H1 (cell line): ENCODE data around the gene TMEM273. TPM values are rescaled to one million over a fixed set of nuclear protein-coding genes. Genes with fewer than 3 reads are reported as not detected.
A peak's percentile ranks its signal among the peaks of the same experiment; 100 is the strongest.

Experiments used
- CTCF ChIA-PET: fragments of 300-600 bp; sonication (Branson Sonifier 250); formaldehyde crosslinking; loops from one replicate; lab custom pipeline; 2021; ENCODE audit not compliant: partially characterized antibody; lab: Charles Lee
- POLR2A ChIA-PET: fragments of 300-600 bp; sonication (Branson Sonifier 250); formaldehyde crosslinking; loops from one replicate; lab custom pipeline; 2021; ENCODE audit warnings: inconsistent platforms; ENCODE audit not compliant: partially characterized antibody; lab: Charles Lee
- DNase-seq, 2 experiments: peaks; one replicate each; pipeline versions ENCODE4 v3.0.0 to v3.0.0-alpha.2; 2010 to 2022; ENCODE audit warnings: low spot score in 2 of 2, low read depth in 1 of 2, mixed read lengths in 1 of 2
- FAIRE-seq: peaks from 2 replicates; lab custom pipeline; 2011; peaks lifted over from hg19 to GRCh38; lab: Jason Lieb, UNC
- H2AFZ ChIP-seq: 2 replicates; pipeline ENCODE4 v1.8.1; 2012; ENCODE audit warnings: low read length, inconsistent platforms
- H2AK5ac ChIP-seq: 2 replicates; pipeline ENCODE4 v1.6.1; 2013; ENCODE audit warnings: low read depth, low read length
- H2BK120ac ChIP-seq: replicated peaks from 2 replicates; pipeline ENCODE3; 2013; ENCODE audit warnings: low read depth, low read length, inconsistent platforms
- H2BK12ac ChIP-seq: 2 replicates; pipeline ENCODE4 v1.6.1; 2013; ENCODE audit warnings: low read depth, low read length
- H2BK15ac ChIP-seq: 2 replicates; pipeline ENCODE4 v1.6.1; 2013; ENCODE audit warnings: low read length
- H2BK20ac ChIP-seq: 2 replicates; pipeline ENCODE4 v1.6.1; 2013; ENCODE audit warnings: low read length
- H2BK5ac ChIP-seq: 2 replicates; pipeline ENCODE4 v1.6.1; 2013; ENCODE audit warnings: low read depth, low read length
- H3K14ac ChIP-seq: 2 replicates; pipeline ENCODE4 v1.6.1; 2013; ENCODE audit warnings: inconsistent platforms; ENCODE audit not compliant: insufficient read length
- H3K18ac ChIP-seq: 2 replicates; pipeline ENCODE4 v1.6.1; 2013; ENCODE audit warnings: low read length; ENCODE audit errors: extremely low read depth
- H3K23ac ChIP-seq: 2 replicates; pipeline ENCODE4 v1.6.1; 2013; ENCODE audit warnings: inconsistent platforms; ENCODE audit not compliant: insufficient read length
- H3K23me2 ChIP-seq: 2 replicates; pipeline ENCODE4 v1.6.1; 2013; ENCODE audit warnings: low read depth, low read length
- H3K27ac ChIP-seq: 2 replicates; pipeline ENCODE4 v1.6.1; 2011; ENCODE audit warnings: low read depth, low read length, inconsistent platforms
- H3K27me3 ChIP-seq, 4 experiments: replicated peaks in 1 of 4; 1 replicate in 1 of 4; 2 replicates in 3 of 4; pipeline versions ENCODE4 v1.6.1 to v1.8.1; 2011 to 2013; ENCODE audit warnings: low read length in 3 of 4, mild to moderate bottlenecking in 3 of 4, inconsistent platforms in 2 of 4, mixed read lengths in 2 of 4, moderate library complexity in 1 of 4; ENCODE audit not compliant: control insufficient read depth in 3 of 4, insufficient read depth in 3 of 4; ENCODE audit errors: extremely low read depth in 1 of 4
- H3K36me3 ChIP-seq, 4 experiments: 2 replicates each; pipeline versions ENCODE4 v1.6.1 to v1.8.1; 2011 to 2013; ENCODE audit warnings: mild to moderate bottlenecking in 4 of 4, low read length in 3 of 4, moderate library complexity in 2 of 4, control low read depth in 1 of 4, inconsistent platforms in 1 of 4; ENCODE audit not compliant: insufficient read depth in 4 of 4, control insufficient read depth in 2 of 4
- H3K4ac ChIP-seq: replicated peaks from 2 replicates; pipeline ENCODE3; 2013; ENCODE audit warnings: low read length, low read depth, mixed read lengths, inconsistent platforms; ENCODE audit not compliant: insufficient read length
- H3K4me1 ChIP-seq, 4 experiments: replicated peaks in 1 of 4; 1 replicate in 1 of 4; 2 replicates in 3 of 4; pipeline versions ENCODE4 v1.6.1 to v1.8.1; 2011 to 2013; ENCODE audit warnings: low read length in 3 of 4, inconsistent platforms in 2 of 4, mixed read lengths in 1 of 4; ENCODE audit not compliant: insufficient read depth in 4 of 4, control insufficient read depth in 3 of 4
- H3K4me2 ChIP-seq, 2 experiments: 2 replicates each; pipeline versions ENCODE4 v1.6.1 to v1.8.1; 2011 to 2013; ENCODE audit warnings: low read depth in 2 of 2, low read length in 2 of 2, control low read depth in 1 of 2, inconsistent platforms in 1 of 2, mild to moderate bottlenecking in 1 of 2; ENCODE audit not compliant: insufficient read depth in 1 of 2
- H3K4me3 ChIP-seq, 4 experiments: fragments of 200-600, 300-600 bp in 1 of 4; sonication (generic), shearing (Covaris generic), sonication (Bioruptor Twin) in 1 of 4; 2 replicates each; pipeline versions ENCODE4 v1.5.1 to v1.8.1; 2011 to 2016; ENCODE audit warnings: low read length in 4 of 4, low read depth in 3 of 4, control low read depth in 2 of 4, inconsistent platforms in 2 of 4, mild to moderate bottlenecking in 2 of 4, mixed read lengths in 1 of 4, moderate library complexity in 1 of 4; ENCODE audit not compliant: insufficient read depth in 2 of 4; ENCODE audit errors: extremely low read depth in 1 of 4
- H3K56ac ChIP-seq: replicated peaks from 2 replicates; pipeline ENCODE3; 2013; ENCODE audit warnings: low read depth, mild to moderate bottlenecking, mixed read lengths, low read length, inconsistent platforms; ENCODE audit not compliant: insufficient read length
- H3K79me1 ChIP-seq: 2 replicates; pipeline ENCODE4 v1.6.1; 2013; ENCODE audit warnings: low read depth, low read length, control low read depth
- H3K79me2 ChIP-seq, 2 experiments: 2 replicates each; pipeline versions ENCODE4 v1.6.1 to v1.8.1; 2012 to 2013; ENCODE audit warnings: low read length in 2 of 2, mild to moderate bottlenecking in 2 of 2, inconsistent platforms in 1 of 2; ENCODE audit not compliant: insufficient read depth in 2 of 2, control insufficient read depth in 1 of 2
- H3K9ac ChIP-seq, 4 experiments: replicated peaks in 1 of 4; 1 replicate in 1 of 4; 2 replicates in 3 of 4; pipeline versions ENCODE4 v1.6.1 to v1.8.1; 2011 to 2013; ENCODE audit warnings: low read depth in 3 of 4, low read length in 3 of 4, control low read depth in 2 of 4, mild to moderate bottlenecking in 2 of 4, moderate library complexity in 2 of 4, inconsistent platforms in 1 of 4; ENCODE audit errors: extremely low read depth in 1 of 4
- H3K9me3 ChIP-seq, 2 experiments: 2 replicates each; pipeline versions ENCODE4 v1.6.1 to v1.8.1; 2012 to 2013; ENCODE audit warnings: mild to moderate bottlenecking in 2 of 2, moderate library complexity in 2 of 2, control low read depth in 1 of 2, inconsistent platforms in 1 of 2, low read depth in 1 of 2, low read length in 1 of 2, mixed read lengths in 1 of 2; ENCODE audit not compliant: insufficient read depth in 2 of 2
- H4K20me1 ChIP-seq, 2 experiments: replicated peaks in 1 of 2; 2 replicates each; pipeline versions ENCODE3 to v1.8.1; 2011 to 2013; ENCODE audit warnings: inconsistent platforms in 2 of 2, low read length in 2 of 2, mild to moderate bottlenecking in 1 of 2; ENCODE audit not compliant: insufficient read depth in 2 of 2, control insufficient read depth in 1 of 2
- H4K5ac ChIP-seq: 2 replicates; pipeline ENCODE4 v1.6.1; 2013; ENCODE audit warnings: low read length, low read depth, mixed read lengths, inconsistent platforms; ENCODE audit not compliant: insufficient read length
- H4K8ac ChIP-seq: 2 replicates; pipeline ENCODE4 v1.8.0; 2013; ENCODE audit warnings: mild to moderate bottlenecking, moderate library complexity, low read length, inconsistent platforms; ENCODE audit not compliant: insufficient read depth; ENCODE audit errors: extremely low read depth
- H4K91ac ChIP-seq: replicated peaks from 2 replicates; pipeline ENCODE3; 2013; ENCODE audit warnings: low read length, mixed read lengths, inconsistent platforms; ENCODE audit not compliant: insufficient read length
- CTCF ChIP-seq, 3 experiments: IDR thresholded peaks; 1 replicate in 2 of 3; 2 replicates in 1 of 3; pipeline versions ENCODE4 v1.5.1 to v1.6.1; 2011; ENCODE audit warnings: low read length in 3 of 3, mild to moderate bottlenecking in 3 of 3, inconsistent platforms in 2 of 3, low read depth in 1 of 3, moderate library complexity in 1 of 3; ENCODE audit not compliant: insufficient read depth in 1 of 3; ENCODE audit errors: control extremely low read depth in 1 of 3
- HDAC6 ChIP-seq: IDR thresholded peaks from one replicate; pipeline ENCODE4 v1.7.1; 2012; ENCODE audit warnings: low read depth, mild to moderate bottlenecking, inconsistent platforms, low read length, moderate library complexity
- POLR2A ChIP-seq, 2 experiments: IDR thresholded peaks; 1 replicate in 1 of 2; 2 replicates in 1 of 2; pipeline ENCODE4 v1.6.1; 2011; ENCODE audit warnings: low read depth in 2 of 2, low read length in 2 of 2, mild to moderate bottlenecking in 2 of 2; ENCODE audit errors: control extremely low read depth in 1 of 2
- SP4 ChIP-seq: IDR thresholded peaks from 2 replicates; pipeline ENCODE4 v1.6.1; 2012; ENCODE audit warnings: low read length, inconsistent platforms
- WGBS, 2 experiments: shearing (Covaris generic) in 1 of 2; methylation state at CpG; one replicate each; pipeline versions ENCODE4 v1.1.6 to v1.1.7; 2013 to 2015; ENCODE audit warnings: low lambda C conversion rate in 2 of 2, mixed read lengths in 2 of 2, inconsistent platforms in 1 of 2, low coverage in 1 of 2, missing lambda C conversion rate in 1 of 2; ENCODE audit not compliant: insufficient replicate concordance in 2 of 2, insufficient coverage in 1 of 2, insufficient read length in 1 of 2; ENCODE audit errors: extremely low coverage in 1 of 2, missing lambda C conversion rate in 1 of 2; 5-methylcytosine and 5-hydroxymethylcytosine counted together
- polyA plus RNA-seq, 7 experiments: library from polyadenylated mRNA; depleted of rRNA in 3 of 7; stranded (reverse) in 5 of 7; unstranded in 2 of 7; fragments of >200 nt in 5 of 7; fragments of 200-250 nt in 2 of 7; gene quantifications; 1 replicate in 5 of 7; 2 replicates in 1 of 7; 4 replicates in 1 of 7; pipeline versions ENCODE4 v1.2.1 to v1.2.3, GENCODE V29; 2011 to 2013; ENCODE audit warnings: missing spikeins in 2 of 7, mixed read lengths in 2 of 7
- total RNA-seq: library from RNA; stranded (reverse); fragmentation: NEBNext Ultra II Directional; extraction: Animal tissue kit (Norgen Biotek cat#: 25700); gene quantifications from 2 replicates; pipeline ENCODE4 v1.2.1, GENCODE V29; 2021

The TMEM273 gene
- total and polyA plus RNA-seq, 2 of the 8 experiments (the other 6 are each of a cell fraction or from before 2014, with no cell fraction given), result not detected

GRCh38 chr10:49172777-49173132, 15.4 kb downstream of the TMEM273 start:
- TF ChIP-seq POLR2A (IDR thresholded peaks at IDR 0.05; ENCODE audit: control extremely low read depth in 1 of 2, low read depth in 2 of 2, low read length in 2 of 2) (no peak), SP4 (no peak), CTCF (IDR thresholded peaks at IDR 0.05; ENCODE audit: control extremely low read depth in 1 of 3, insufficient read depth in 1 of 3, low read depth in 1 of 3, low read length in 3 of 3) (no peak), HDAC6 (no peak)
- no peak overlapping the region for H2AFZ ChIP-seq
- no peak overlapping the region for H3K27ac ChIP-seq
- H2BK5ac ChIP-seq, result no peak overlapping the region
- H2BK120ac ChIP-seq, result no peak overlapping the region
- H3K14ac ChIP-seq, result no peak overlapping the region
- no peak overlapping the region for H3K4ac ChIP-seq
- H2BK15ac ChIP-seq, result no peak overlapping the region
- H3K4me2 ChIP-seq, result no peak overlapping the region
- WGBS, 2 experiments, result 93% methylated on average over 3 of the region's 3 CpGs; no CpG with 5 or more reads in 1 of the 2 experiments
- H3K23me2 ChIP-seq, result no peaks in the 10 kb centered on the region
- ChIA-PET POLR2A (no interaction called here), CTCF (interaction anchor here (1.2 to 4.6 kb wide), 5 partner anchors 9 to 514 kb away, joined by 3 to 49 read pairs (median 6); no protein-coding TSS in a partner anchor)
- H3K79me1 ChIP-seq, result no peaks in the 10 kb centered on the region
- H3K23ac ChIP-seq, result no peak overlapping the region
- no peak for FAIRE-seq
- no peak overlapping the region for H4K91ac ChIP-seq
- no peaks in the 10 kb centered on the region for H3K79me2 ChIP-seq
- no peaks in the 10 kb centered on the region; a peak in 1 of 7 replicates for H3K27me3 ChIP-seq
- H3K56ac ChIP-seq, result no peak overlapping the region
- no peaks in the 10 kb centered on the region for H3K4me1 ChIP-seq
- no peak overlapping the region for H2AK5ac ChIP-seq
- no peak overlapping the region for H4K8ac ChIP-seq
- H4K20me1 ChIP-seq, result no peaks in the 10 kb centered on the region
- H3K9me3 ChIP-seq, result no peaks in the 10 kb centered on the region
- H3K4me3 ChIP-seq, result no peak overlapping the region
- DNase-seq, result peak in 1 of 2 experiments; percentile 11
- no peak overlapping the region for H3K9ac ChIP-seq
- H2BK12ac ChIP-seq, result no peak overlapping the region
- no peak overlapping the region for H2BK20ac ChIP-seq
- H4K5ac ChIP-seq, result no peak overlapping the region
- no peak overlapping the region for H3K18ac ChIP-seq
- no peaks in the 10 kb centered on the region for H3K36me3 ChIP-seq
